GM19035 (cell line): ENCODE data around the gene BMP10.

Source experiments
- ATAC-seq: cut with Tn5 transposase; IDR thresholded peaks from one replicate; pipeline ENCODE4 v1.9.1; 2021; ENCODE audit not compliant: unreplicated experiment

BMP10 gene

DNA sequence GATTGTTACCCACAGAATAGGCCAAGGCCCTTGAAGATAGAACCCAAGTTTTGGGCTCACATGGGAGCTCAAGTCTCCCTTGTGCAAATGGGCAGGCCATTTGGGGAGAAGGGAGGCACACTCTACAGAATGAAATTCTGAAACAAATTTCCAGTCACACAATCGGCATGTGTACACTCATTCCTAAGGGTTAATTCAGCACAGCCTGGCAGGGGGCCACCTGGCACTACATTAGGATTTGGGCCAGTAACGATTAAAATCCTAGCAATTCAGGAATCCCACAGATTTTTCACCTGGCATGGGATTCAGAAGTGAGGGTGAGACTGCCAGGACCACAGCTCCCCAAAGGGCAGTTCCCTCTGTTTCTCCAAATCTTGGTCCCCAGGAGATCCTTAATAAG lies 46.4 kb downstream of the BMP10 start:
- ATAC-seq: no peak

DNA sequence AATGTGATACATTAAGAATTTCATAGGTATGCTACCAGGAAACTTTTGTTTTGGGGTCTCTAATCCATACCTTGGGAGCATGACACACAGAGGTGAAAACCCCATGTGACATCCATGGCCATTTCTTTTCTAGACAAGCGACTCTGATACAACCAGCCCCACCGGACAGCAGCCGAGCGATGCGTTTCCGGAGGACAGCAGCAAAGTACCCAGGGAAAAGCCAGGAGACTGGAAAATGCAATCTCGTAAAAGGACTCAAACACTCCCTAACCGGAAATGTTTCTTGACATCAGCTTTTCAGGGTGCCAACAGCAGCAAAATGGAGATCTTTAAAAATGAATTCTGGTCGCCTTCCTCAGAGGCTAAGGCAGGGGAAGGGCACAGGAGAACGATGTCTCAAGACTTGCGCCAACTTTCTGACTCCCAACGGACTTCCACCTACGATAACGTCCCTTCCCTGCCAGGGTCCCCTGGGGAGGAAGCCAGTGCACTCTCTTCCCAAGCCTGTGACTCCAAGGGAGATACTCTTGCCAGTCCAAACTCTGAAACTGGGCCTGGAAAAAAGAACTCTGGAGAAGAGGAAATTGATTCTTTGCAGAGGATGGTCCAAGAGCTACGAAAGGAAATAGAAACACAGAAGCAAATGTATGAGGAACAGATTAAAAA lies 48.9 kb downstream of the BMP10 start:
- no peak for ATAC-seq

DNA sequence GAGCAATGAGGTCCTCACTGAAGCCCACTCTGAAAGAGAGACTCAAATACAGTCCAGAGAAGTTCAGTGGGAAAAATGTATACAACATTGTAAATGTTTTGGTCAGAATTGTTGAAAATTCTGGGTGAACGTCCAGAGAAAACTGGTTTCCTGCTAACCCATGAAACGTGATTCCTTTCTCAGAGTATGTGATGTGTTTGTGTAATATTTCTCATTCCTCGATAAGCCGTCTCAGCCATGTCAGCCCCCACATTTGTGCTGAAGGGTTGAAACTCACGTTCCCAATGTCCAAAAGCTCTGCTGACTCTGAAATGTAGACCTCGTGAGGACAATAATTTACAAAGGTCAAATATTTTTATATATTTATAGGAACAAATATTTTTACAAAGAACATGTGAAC lies 51.6 kb downstream of the BMP10 start:
- ATAC-seq: no peak

DNA sequence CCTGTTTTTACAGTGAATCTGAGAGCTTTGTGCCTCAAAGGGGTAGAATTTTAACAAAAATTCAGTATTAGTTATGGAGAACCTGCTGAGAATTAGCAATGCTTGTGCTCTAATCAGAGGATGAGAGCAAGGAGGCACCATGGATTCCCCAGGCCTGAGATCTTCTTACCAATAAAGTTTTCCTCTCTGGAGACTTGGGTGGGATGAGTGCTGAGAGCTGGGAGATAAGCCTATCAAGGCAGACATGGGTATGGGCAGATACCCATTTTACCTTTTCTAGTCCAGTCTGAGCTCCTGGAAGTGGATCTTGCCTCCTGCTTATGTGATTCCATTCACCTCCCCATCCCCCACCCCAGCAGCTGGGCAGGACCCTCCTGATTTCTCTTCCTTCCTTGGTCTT lies 53.9 kb downstream of the BMP10 start:
- ATAC-seq: no peak
